Suppressor macrophage (primary cell): ENCODE data around the gene MREG.
A peak's percentile ranks its signal among the peaks of the same experiment; 100 is the strongest.

ENCODE experiments used
- DNase-seq, 4 experiments: peaks; one replicate each; pipeline ENCODE4 v3.0.0-alpha.2; 2020 to 2022

Gene MREG

DNA sequence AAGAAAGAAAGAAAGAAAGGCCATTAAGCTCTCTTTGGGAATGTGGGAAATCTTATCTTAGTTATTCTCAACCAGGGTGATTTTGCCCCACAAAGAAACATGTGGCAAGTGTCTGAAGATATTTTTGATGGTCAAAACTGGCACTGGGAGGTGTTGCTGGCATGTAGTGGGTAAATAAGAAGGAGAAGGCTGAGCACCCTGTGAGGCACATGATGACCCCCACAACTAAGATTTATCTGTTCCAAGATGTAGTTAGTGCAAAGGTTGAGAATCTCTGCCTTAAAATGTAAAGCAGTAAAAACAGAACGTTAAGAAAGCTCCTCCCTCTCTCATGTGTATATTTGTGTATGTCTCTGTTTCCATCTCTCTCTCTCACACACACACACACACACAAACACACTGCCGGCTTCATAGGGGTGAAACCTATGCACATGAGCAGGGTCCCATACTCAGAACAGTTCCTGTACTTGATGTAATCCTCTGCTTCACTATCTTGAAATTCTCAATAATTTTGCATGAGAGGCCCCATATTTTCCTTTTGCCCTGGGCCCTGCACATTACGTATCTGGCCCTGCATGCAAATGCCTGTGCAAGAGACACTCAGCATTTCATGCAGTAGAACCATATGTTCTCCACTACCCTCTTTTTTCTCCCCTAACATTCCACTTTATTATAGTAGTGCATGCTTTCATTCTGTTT lies 94.3 kb downstream of the MREG start:
- DNase-seq, result no peak

DNA sequence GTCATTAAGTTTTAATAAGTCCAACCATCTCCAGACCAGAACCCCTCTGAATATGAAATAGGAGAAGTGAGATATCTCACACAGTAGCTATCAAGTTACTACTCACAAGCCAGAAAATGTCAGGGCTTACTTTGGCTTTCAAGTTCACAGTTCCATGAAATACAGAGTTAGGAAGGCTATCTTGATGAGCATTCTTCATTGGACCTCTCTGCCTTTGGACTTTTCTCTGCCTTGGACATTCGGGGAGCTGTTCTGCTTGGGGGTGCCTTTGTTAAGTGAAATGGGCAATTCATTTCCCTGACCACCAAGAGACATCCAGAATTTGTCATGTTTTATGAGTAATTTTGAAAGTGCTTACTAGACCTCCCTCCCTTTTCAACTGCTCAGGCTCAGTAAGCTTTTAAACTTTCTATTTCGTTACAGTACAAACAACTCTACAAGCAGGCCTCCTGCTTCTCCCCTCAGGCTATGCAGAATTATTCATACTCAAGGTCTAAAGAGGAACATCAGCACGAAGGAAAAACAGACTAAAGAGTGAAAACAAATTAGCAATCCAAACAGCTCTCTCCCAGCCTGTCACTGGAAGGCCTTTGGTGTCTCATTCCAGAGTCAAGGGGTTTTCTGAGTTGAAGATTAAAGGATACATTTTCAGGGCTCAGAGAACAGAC lies 95.3 kb downstream of the MREG start:
- peak in 3 of 4 experiments; percentile 38 to 63 (median 60) for DNase-seq

- DNase-seq, result peak in 2 of 4 experiments; percentile 28 to 43
These were observed 97.9 kb downstream of the MREG start for GRCh38 chr2:215915441-215915840.

DNA sequence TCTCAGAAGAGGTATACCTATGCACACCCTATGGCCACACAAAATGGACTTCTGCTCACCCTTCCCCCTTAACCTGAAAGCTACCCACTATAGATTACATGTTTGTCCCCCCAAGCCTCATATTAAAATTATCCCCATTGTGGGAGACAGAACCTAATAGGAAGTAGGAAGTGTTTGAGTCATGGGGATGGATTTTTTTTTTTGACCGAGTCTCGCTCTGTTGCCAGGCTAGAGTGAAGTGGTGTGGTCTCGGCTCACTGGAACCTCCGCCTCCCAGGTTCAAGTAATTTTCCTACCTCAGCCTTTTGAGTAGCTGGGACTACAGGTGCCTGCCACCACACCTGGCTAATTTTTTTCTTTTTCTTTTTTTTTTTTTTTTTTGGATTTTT lies 98.6 kb downstream of the MREG start:
- DNase-seq, result no peak

GRCh38 chr2:215914054-215914776 lies 99.1 kb downstream of the MREG start:
- no peak for DNase-seq

- DNase-seq, result no peak
These were observed 101.0 kb downstream of the MREG start for GRCh38 chr2:215912299-215912842.

DNA sequence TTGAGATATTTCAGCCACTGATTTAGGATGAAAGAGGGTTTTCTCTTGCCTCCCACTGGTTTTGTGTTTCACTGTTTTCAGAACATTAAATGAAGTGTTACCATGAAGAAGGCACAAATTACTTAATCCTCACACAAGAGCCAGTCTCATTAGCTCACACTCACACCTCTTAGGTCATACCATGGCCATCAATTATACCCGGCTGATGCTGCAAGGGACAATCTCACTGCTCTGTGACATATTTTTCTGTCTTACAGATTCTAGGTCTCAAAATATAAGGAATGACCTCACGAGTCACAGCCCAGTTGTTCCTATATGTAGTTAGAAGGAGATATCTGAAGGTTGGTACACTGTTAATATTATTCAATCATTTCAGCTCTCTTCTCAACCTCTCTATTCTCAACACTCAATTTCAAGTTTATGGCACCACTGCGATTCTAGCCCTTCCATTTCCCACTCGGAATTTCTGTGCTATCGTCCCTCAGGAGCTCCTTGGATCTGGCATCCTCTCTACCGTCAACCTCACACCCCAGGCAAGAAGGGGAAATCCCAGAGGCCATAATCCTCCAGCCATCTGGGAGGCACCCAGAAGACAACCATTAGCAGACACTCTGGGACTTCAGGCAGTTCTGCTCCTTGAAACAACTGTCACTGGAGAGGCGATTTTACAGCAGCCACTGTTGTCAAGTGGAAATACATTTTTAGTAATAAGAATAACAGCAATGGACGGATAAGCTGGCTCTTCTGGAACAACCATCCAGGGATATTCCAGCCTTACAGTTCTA lies 101.9 kb downstream of the MREG start:
- DNase-seq, result no peak

GRCh38 chr2:215910180-215910579 lies 103.2 kb downstream of the MREG start:
- no peak for DNase-seq

GRCh38 chr2:215907147-215907546 lies 106.2 kb downstream of the MREG start:
- DNase-seq, result no peak

DNA sequence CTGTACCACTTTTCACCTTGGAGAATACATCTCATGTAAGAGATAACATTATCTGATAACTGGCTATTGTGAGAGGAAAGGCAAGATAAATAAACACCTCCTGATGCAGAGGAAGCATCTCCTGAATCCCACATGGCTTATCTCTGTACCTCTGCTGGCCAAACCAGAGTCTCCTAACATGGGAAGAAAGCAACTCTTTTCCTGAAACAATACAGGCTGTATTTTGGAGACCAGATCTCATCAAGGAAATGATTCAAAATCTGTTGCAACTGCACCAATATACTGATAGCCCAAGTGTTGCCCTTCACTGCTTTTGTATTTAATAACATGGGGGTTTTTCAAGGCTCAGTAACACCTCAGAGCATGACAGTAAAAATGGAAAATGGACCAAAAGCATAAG lies 106.9 kb downstream of the MREG start:
- no peak for DNase-seq

DNA sequence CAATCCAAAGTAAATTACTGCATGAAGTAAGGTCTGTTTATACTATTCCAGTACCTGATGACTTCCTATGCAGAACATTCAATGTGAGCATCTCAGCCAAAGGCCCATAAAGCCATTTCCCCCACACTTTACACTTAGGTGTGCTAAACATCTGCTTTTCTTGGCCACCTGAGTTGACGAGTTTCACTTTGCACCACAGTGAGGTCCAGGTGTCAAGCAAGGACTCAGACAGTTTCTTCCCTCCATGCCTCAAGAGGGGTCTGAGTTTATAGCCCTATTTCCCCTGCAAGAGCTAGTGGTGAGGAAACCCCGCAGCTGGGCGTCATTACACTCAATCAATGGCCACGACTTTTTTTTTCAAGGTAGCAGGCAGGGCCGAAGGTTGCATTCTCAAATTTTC lies 107.7 kb downstream of the MREG start:
- DNase-seq, result no peak

GRCh38 chr2:215904101-215904500 lies 109.2 kb downstream of the MREG start:
- DNase-seq, result peak; percentile 61 to 92 (median 78)

DNA sequence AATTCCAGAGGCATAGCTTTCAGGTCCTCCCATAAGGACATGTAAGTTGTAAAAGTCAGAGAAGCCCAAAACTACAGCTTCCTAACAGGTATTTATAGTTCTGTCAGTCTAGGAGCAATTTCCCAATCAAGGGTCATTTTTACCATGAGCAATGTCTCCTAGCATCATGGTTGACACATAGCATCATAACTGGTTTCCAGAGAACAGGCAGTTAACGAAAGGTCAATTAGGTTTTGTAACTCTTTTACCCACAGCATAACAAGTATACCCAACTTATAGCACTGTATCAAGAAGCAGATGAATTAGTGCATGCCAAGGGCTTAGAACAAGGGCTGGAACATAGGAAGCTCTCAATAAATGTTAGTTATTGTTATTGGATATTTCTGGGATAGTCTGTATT lies 110.1 kb downstream of the MREG start:
- peak; percentile 35 to 85 (median 61) for DNase-seq

GRCh38 chr2:215901796-215902195 lies 111.6 kb downstream of the MREG start:
- no peak for DNase-seq

DNA sequence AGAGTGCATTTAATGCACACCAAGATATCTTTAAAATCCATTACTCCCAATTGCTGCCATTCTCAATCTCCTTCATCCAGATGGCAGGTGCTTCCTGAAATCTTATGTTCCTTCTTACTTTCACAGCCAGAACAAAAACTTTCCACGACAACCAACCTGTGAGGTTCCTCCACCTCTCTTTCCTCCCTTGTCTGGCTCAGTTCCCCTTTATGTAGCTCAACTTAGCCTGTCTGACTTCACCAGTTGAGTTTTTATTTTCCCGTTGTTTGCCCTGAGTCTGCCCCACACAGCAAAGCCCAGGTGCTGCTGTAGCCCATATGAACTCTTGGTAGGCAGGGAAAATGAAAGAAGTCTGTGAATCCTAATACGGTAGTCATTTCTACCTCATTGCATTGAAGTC lies 112.5 kb downstream of the MREG start:
- DNase-seq, result peak in 3 of 4 experiments; percentile 36 to 51 (median 47)

GRCh38 chr2:215900203-215900611 lies 113.1 kb downstream of the MREG start:
- peak; percentile 81 to 93 (median 88) for DNase-seq

DNA sequence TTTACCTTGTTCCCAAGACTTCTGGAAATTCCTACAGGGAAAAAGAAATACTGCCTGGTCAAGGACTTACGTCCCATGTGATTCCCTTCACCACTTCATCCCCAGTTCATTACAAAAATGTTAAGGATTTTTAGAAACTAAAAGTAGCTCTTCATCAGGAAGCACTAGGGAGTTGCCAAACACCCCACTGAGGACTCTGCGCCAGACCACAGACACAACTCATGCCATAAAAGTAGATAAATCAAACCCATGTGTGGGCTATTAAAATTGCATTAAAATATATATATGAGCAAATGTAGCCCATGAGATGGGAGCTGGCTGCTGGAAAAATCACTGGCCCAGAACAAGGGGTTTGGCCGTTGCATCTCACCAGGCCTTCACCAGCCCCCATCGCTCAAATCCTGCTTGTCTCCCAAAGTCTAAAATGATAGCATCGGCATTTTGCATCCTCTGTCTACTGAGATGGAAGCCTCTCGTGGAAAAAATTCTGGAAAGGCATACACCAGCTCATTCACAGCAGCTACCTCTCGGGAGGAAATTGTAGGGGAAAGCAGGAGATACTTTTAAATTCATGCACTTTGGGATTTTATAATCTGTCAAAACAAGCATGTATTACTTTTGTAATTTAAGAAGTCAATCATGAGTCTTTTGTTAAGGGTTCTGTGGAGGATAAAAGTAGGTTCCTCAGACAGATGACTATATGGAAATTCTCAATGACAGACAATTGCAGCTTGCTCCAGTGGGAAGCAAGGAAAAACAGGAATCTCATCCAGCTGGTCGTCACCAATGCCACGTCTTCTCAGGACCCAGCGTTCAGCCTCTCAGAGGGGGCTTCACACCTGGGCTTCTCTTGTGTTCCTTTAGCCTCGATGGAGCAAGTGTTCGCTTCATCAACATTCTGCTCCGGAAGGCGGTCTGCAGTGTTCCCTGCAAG lies 113.9 kb downstream of the MREG start:
- peak in 1 of 4 experiments; percentile 28 for DNase-seq

GRCh38 chr2:215898363-215898762 lies 115.0 kb downstream of the MREG start:
- DNase-seq, result no peak

DNA sequence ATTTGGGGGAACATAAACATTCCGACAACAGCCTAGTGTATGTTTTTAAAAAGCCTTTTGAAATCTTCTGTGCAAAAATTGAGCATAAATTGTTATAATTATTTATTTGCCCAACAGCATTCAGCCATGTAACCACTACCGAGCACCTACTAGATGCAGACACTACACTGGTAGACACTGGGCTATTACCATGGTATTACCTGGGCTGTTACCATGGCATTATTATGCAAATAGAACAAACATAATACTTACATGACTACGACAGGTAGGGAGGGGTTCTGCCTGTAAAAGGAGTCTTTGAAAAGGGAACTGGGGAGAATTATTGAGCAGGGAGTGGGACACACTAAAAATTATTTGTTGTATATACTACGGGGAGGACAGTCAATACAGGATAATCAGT lies 116.4 kb downstream of the MREG start:
- no peak for DNase-seq

DNA sequence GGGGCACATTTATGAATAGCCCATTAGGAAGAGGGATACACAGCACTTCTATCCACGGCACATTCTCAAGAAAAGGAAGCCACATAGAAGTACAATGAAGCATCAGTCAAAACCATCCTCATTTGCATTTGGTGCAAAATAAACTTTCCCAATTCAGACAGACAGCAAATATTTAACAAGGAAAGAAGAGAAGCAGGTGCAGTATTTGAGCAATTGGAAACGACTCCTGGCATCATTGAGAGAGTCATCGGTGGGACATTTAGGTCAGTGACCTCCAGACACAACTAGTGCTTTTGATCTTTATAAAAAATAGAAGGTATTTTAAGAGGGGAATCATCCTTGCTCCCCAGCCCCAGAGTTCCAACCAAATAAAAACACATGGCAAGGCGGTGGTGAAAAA lies 118.0 kb downstream of the MREG start:
- DNase-seq, result no peak
